Renal cortical epithelial cell (primary cell): ENCODE data around the gene HIVEP1. TPM values are rescaled to one million over a fixed set of nuclear protein-coding genes. Genes with fewer than 3 reads are reported as not detected.
A peak's percentile ranks its signal among the peaks of the same experiment; 100 is the strongest.

ENCODE experiments used
- DNase-seq: peaks from one replicate; pipeline ENCODE4 v3.0.0-alpha.2; 2011; ENCODE audit warnings: low read depth
- total RNA-seq: library from RNA; depleted of rRNA; stranded (reverse); fragments of >200 nt; gene quantifications from 2 replicates; pipeline ENCODE4 v1.2.3, GENCODE V29; 2014

Gene HIVEP1
- total RNA-seq, 1 donor from 2014 or later = 15.2 TPM

DNA sequence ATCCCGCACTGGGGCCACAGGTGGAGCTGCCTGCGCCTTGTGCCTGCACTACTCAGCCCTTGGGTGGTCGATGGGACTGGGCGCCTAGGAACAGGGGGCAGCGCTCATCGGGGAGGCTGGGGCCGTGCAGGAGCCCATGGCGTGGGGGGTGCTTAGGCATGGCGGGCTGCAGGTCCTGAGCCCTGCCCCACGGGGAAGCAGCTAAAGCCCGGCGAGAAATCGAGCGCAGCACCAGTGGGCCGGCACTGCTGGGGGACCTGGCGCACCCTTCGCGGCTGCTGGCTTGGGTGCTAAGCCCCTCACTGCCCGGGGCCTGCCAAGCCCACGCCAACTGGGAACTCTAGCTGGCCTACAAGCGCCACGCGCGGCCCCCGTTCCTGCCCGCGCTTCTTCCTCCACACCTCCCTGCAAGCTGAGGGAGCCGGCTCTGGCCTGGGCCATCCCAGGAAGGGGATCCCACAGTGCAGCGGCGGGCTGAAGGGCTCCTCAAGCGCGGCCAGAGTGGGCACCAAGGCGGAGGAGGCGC lies 5.8 kb downstream of the HIVEP1 start:
- DNase-seq = no peak

DNA sequence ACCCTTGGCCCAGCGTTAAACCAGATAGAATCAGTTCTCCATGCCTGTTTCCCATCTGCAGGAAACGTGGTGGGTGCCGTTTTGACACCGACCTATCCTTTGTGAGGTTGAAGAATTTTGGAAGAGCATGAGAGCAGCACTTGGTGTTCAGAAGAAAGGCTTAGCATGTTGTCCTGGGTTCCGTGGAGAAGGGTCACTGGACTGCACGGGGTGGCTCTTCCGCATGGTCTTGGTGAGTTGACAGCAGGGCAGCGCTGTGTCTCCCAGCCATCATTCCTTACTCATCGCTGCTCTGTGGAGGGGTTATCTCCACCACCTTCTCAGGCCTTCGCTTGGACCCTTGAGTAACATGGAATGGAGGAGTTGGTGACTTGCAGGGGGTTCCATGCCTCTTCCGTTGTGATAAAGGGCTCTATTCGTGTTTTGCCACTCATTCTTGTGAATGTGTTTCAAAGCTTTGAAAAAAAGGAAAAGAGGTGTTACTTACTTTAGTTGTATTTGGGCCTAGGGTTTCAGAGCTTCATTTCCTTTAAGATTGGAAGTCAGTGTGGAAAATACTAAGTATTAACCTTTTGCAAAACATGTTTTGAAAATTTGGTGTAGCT lies 8.2 kb downstream of the HIVEP1 start:
- no peak for DNase-seq

DNA sequence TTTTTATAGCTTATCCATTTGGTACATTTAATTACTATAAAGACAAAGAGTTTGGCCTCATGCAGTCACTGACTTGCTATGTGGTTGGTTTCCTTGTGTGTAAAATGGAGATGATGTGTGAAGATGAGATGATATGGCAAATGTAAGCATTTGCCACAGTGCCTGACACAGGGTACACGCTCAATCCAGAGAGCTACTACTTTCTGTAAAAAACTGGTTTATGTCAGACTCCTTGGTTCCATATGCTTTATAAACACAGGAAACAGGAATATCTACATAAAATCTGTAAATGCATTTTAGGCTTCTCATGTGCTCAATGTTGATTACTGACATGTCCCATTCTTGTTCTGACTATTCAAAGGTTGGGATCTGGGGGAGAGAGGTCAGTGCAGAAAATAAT lies 10.4 kb downstream of the HIVEP1 start:
- DNase-seq = no peak

DNA sequence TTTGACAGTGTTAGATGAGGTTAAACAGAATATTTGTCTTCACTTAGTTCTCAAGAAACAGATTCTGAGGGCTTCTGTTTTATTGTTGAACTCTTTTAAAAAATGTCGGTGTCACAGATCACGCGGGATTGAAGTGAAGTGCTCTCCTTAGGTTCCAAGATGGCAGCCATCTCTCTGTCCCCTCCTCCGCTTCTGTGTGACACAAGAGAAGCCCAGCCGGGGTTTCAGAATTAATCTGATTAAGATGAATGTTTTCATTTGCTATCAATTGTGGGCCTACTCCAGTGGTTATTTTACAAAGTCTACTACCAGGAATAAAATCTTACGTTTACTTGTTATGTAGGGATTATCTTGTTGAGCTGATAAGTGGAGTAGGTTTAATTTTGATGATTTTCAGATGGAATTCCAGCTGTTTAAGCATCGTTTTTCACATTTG lies 10.9 kb downstream of the HIVEP1 start:
- no peak for DNase-seq

DNA sequence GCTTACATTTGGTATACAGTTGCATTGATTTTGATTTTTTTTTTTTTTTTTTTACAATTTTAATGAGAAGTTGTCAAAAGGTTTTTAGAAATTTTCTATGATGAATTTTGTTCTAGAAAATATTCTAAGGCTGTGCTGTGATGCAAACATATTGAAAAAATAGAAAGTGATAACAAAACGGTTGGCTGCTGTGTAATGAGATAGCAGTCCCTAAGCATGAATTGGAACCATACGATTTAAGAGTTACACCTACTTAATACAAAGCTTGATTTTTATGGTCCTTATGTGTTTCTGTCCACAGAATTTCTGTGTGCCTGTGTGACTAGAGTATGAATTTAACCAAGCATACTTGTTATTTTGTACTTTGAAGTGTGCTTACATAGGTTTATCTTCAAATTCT lies 12.1 kb downstream of the HIVEP1 start:
- DNase-seq = no peak

DNA sequence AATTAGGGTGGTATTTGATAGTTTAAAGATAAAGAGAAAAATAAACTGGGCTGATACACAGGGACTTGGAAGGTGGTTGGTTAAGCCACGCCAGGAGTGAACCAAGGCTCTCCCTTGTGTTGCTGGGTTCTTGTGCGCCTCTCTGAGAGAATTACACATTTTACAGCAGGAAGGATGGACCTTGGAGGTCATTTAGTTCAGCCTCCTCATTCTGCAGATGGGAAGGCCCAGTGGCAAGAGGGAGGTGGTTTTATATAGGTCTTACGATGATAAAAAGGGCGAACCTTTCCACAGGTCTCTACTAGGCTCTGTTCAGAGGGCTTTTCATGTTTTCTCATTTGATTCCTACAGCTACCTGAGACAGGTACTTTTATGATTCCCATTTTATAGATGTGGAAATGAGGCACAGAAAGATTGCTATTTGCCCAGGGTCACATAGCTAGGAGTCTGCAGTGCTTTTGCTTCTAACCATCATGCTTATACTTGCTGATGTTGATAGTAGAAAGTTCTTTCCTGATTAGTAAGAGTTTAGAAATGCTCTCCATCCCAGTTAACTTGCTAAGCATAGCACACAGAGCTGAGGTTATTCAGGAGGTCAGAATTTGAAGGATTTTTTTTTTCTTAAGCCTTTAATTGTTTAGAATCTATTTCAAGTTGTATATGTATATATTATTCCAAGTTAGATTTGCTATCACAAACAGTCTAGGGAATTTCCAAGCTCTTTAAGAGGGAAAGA lies 12.8 kb downstream of the HIVEP1 start:
- DNase-seq = peak; percentile 80

DNA sequence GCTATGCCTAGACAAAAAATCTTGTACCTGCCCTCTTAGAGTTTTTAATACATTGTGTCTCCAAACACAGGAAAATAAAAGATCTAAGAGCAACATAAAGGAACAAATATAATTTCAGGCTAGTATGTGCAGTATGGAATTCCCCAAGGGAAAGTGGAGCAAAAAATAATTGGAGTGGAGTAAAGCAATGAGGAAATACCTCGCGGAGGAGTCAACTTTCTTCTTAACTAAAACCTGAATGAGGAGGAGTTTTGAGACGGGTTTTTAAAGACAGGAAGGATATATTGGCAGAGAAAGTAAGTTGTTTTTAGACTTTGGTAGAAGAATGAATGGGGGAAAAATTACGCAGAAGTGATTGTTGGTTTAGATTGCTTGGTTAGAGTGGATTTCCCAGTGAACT lies 14.0 kb downstream of the HIVEP1 start:
- DNase-seq = no peak

DNA sequence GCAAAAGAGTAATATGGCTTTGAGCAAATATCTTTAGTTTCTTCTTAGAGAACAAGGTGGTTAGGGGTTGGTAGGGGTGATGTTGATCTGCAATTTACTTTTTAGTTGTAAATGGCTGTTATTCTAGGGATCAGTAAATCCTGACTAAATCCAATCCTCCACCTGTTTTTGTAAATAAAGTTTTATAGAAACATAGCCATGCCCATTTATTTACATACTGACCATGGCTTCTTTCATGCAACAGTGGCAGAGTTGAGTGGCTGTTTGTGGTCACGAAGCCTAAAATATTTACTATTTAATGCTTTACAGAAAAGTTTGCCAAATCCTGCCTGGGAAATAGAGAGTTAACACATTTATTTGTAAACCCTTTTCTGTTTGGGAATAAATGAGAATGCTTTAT lies 14.7 kb downstream of the HIVEP1 start:
- no peak for DNase-seq

DNA sequence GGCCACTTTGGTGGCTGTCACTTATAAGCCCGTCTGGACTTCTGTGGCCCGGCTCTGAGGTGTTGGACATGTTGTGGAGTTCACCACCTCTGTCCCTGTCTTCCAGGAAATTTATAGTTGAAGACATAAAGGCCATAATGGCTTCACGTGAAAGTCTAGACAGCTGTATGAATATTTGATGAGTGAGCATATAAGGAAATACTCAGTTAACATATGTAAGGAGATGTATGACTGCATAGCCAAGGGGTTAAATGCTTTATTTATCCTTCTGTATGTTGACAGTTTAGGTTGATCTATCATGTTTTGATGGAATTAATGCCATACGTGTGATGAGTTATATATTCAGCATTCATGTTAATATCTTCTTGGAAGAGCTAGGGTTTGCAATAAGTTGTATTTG lies 16.1 kb downstream of the HIVEP1 start:
- no peak for DNase-seq

DNA sequence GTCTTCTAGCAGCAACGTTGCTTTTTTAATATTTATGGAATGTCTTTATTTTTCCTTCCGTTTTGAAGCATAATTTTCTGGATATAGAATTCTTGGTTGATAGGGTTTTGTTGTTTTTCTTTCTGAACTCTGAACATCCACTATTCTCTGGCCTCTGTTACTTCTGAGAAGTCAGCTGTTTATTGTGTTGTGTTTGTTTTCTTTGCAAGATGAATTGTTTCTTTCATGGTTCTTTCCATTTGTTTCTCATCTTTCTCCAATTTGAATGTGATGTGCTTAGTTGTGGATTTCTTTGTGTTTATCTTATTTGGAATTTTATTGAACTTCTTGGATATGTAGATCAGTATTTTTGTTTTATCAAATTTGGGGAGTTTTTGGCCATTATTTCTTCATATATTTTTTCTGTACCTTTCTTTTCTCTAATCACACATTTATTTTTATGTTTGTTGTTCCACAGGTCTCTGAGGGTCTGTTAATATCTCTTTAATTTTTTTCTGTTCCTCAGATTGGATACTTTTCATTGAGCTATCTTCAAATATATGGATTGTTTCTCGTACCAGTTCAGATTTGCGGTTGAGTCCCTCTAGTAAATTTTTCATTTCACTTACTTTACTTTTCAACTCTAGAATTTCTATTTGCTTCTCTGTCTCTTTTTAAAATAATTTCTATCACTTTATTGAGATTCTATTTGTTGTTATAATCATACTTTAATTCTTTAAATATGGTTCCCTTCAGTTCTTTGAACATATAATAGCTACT lies 18.0 kb downstream of the HIVEP1 start:
- no peak for DNase-seq

DNA sequence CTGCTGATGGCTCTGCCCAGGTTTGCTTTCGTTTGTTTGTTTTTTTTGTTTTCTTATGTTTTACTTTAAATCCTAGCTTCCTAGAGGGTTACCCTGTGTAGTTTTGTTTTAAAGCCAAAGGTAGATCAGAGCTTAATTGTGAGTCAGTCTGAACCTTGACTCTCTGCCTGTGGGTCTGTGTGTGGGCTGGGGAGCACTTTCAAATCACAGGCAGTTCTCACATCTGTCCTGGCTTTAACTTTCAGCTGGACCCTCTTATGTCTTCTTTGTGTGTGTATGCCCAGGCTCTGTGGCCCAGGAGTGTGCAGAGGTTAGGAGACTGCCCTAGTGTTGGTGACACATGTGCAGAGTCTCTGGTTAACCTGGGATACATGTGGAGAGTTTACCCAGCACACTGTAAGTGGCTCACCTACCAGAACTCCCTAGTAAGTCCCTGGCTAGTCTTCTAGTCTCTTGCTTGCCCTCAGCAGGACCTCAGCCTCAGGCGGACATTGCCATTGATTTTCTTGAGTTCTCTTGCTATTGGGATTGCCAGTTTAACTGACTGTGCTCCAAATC lies 19.0 kb downstream of the HIVEP1 start:
- DNase-seq = peak; percentile 51

DNA sequence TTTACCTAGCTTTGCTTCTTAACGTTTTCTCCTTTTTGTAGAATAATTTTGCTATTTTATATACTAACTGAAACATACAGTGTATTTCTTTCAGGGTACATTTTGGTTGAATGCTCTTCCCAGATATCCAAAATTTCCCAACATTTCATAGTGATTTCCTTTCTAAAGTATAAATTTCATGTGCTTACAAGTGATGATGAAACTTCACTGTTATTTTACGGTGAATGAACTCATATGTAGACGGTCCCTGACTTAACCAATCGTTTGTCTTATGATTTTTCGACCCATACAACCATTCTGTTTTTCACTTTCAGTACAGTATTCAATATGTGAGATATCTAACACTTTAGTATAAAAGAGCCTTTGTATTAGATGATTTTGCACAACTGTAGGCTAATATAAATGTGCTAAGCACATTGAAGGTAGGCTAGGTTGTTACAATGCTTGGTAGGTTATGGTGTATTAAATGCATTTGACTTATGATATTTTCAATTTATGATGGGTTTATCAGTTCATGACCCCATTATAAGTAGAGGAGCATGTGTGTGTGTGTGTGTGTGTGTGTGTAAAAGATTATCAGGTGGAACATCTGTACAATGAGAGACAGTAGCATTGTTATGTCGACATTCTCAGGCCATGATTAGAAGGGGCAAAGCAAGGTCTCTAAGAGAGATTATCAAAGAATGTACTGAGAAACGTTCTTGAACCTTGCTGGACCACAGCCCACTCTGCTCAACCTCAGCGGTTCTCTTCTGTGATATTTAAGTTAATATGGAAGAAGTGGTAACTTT lies 20.9 kb downstream of the HIVEP1 start:
- no peak for DNase-seq

DNA sequence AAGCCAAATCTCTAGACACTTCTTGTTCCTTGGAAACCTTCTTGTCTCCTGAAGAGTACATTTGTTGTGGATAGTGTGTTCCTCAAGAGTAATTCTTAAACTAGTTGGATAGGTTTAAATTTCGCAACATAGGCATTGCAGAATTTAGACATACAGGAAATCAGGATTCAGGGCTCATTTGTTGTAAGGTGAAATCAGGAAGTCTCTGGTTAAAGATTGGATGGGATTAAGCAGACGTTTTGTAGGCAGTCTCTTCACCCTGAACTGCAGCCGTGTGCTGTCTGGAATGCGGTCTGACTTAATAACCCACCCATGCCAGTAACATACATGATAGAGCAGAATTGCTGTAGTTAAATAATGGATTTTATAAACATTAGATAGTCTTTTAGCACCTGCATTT lies 21.7 kb downstream of the HIVEP1 start:
- peak; percentile 91 for DNase-seq

DNA sequence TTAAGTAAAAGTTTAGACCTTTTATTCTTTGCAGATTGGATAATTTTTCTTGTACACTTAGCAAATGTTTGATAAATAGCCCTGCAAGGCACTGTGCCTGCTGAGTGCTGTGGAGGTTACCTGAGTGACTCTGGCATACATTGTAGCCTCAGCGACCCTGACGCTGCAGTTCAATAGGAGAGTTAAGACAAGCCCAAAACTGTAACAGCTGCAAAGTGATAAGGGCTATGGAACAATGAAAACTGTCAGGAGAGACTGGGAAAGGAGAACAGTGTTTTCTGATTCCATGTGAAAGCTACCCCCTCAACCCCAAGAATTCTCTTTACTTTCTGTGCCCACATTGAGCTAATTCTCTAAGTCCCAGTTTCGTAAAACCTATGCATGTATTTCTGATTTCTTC lies 22.2 kb downstream of the HIVEP1 start:
- no peak for DNase-seq

DNA sequence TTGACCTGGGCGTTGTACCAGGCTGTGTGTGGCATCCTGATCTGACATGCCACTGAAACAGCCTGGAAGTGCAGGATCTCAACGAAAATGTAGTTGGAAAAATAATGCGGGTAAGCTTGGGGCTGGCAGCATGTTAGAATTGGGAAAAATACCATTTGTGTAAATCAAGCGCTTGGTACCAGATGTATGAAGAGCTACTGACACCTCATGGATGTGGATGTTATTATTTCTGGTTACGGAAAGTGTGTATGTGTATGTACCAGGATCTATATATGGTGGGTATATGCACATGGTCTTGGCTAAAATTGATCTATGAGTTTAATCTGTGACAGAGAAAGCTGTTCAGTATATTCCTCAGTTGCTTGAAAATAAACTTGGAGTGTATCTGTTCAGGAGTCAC lies 22.7 kb downstream of the HIVEP1 start:
- peak; percentile 17 for DNase-seq

DNA sequence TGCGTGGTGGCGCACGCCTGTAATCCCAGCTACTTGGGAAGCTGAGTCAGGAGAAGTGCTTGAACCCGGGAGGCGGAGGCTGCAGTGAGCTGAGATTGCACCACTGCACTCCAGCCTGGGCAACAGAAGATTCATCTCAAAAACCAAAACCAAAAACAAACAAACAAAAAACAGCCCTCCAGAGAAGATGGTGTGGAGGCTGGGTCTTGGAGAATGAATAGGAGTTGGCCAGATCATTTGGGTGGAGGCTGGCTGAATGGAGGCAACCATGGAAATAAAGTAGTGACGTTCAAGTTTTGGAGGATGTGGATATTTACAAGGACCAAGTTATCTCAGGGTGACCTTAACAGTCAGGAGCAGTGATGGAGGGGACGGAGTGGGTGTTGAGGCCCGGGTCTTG lies 24.7 kb downstream of the HIVEP1 start:
- no peak for DNase-seq

DNA sequence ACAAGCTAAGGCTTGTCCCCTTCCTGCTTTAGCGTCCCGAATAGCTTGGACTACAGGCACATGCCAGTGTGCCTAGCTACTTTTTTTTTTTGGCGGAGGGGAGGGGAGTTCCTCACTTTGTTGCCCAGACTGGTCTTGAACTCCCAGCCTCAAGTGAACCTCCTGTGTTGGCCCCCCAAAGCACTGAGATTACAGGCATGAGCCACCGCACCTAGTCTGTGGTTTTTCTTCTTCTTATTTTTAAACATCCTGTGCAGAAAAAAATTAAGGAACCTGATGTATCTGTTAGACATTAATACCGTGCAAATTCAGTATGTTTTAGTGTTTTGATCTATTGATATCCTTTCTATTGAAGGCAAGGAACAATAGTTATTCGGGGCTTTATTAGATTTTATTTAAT lies 25.7 kb downstream of the HIVEP1 start:
- DNase-seq = no peak

DNA sequence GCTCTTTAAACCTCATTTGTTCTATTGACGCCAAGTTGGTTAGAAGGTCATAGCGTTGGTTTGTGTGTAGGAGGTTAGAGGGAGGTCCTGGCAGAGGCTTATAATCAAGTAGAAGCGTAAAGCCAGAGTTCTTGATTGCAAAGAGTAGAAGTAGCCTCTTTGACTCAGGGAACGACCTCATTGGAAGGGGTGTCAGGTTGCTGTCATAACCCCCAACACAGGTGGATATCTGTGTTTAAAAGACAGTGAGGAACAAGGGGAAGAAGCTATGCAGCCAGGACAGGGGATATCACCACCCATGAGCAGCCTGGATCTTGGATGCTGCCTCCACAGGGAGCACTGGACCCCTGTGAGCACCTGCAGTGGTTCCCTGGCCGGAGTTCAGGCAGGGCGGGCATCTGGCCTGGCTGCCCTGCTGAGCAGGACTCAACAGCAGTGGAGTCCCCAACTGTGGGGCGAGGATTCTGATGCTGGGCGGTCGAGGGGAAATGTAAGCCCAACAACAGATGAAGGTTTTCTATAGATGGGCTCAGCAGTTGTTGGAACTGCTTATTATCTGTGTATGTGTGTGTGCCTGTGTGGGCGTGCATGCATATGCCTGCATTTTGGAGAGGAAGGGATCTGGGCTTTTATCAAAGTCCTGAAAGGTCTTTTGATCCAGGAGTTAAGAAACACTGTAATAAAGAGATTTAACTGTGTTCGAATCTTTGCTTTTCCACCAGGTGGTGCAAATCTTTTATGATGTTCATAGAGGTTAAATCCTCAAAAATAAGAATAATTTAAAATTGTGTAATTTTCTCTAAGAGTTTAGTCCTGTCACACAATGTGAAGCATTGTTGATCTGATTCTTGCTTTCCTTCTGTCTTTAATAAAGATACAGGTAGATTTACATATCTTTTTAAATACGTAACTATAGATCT lies 27.7 kb downstream of the HIVEP1 start:
- DNase-seq = no peak

DNA sequence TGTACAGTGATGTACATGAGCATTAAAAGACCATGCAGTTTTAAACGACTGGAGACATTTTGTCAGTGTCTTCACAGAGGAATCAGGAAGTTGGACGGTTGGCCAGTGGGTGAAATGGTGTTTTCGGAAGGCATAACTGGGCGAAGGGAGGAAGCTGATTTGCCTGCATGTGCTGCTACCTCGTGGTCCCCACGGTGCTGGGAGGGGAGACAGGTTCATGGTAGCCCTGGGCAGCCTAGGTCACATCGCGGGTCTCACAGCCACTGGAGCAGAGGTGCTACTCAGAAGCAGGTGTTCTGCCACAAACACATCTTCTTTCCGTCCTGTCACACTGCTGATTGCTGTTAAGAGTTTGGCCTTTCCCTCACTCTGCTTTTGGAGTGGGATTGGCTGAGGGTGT lies 35.2 kb downstream of the HIVEP1 start:
- DNase-seq = no peak

DNA sequence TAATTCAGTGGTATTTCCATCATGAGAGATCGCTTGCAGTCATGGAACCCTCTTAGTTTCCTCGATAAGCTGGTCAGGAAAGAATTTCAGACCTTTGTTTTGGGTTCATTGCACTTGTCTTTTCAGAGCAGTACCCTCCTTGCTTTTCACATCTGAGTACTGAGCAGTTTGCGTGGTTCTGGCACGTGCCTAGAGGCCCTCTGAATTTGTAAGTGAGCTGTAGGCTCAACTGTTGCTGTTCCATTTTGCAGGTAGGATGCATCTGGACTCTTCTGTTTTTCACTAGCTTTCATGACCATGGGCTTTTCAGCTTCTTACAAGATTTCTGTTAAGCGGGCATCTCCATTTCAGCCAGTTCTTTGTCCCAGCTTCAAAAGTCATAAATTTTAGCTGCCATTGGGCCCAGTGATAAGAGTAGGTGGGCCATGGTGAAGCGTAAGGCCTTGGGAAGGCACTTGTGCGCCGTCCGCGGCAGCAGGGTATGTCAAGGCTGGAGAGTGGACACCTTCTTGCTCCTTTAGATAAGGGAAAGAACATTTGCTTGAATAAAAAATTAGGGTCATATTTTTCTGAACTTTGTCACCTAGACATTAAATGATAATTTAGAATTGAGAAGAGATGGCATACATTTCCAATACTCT lies 35.8 kb downstream of the HIVEP1 start:
- DNase-seq = no peak
